ENCODE data around the gene DCTN4. TPM values are rescaled to one million over a fixed set of nuclear protein-coding genes. Genes with fewer than 3 reads are reported as not detected.

Gene DCTN4
- total and polyA plus RNA-seq, 2 of the 4 experiments (the other 2 are of a cell fraction), result 28.1 to 50.2 TPM

DNA sequence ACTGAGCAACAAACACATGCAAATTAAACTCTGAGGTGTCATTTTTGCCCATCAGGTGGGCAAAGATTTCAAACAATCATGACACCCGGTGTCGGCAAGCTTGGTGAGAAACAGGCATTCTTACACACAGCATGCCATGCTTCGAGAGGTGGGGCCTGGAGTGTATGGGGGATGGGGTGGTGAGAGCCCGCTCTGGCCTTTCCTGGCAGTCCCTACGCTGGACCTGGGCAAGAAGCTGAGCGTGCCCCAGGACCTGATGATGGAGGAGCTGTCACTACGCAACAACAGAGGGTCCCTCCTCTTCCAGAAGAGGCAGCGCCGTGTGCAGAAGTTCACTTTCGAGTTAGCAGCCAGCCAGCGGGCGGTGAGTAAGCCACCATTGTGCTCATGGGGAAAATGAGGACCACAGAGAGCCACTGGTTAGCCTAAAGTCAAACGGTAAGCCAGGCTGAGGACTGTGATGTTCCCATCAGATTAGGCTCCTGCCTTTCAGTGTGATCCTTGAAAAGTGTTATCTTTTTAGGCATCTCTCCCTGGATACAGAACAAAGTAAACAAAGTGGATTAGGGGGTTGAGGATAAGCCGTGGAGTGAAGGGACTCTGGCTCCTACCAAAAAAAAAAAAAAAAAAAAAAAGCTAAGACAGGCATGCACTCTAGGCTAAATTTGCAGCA is 88.4 kb downstream of the DCTN4 start:
- H3K27me3 ChIP-seq (ENCODE audit: control insufficient read depth, insufficient read depth, low read length), result peaks cover 12% of the 10 kb centered on the region
- DNase-seq (no peak), ATAC-seq (ENCODE audit: low read depth) (no peak)
- H2AK5ac ChIP-seq (ENCODE audit: low read depth, low read length), result no peak overlapping the region
- no peak overlapping the region for H3K18ac ChIP-seq (ENCODE audit: low read depth, low read length)
- no peak overlapping the region for H3K4ac ChIP-seq (ENCODE audit: low read depth, low read length)
- no peak overlapping the region for H2AK9ac ChIP-seq (replicated peaks; ENCODE audit: low read depth, low read length, poor library complexity)
- peaks cover 13% of the 10 kb centered on the region for H3K4me1 ChIP-seq (ENCODE audit: control insufficient read depth, insufficient read depth, low read length)
- H3K9me3 ChIP-seq (ENCODE audit: control insufficient read depth, insufficient read depth, low read length), result no peaks in the 10 kb centered on the region
- in situ Hi-C loops (cut with MboI; ENCODE audit: low sequenced_read_pairs), result no loop called here
- POLR2A ChIA-PET (ENCODE audit: unreplicated experiment), result interaction anchor here (0.5 kb wide), 1 partner anchor 113 kb away, joined by 3 read pairs; no protein-coding TSS in a partner anchor
- H2AFZ ChIP-seq (replicated peaks; ENCODE audit: low read length, poor library complexity), result no peak overlapping the region
- no peak overlapping the region for H2BK120ac ChIP-seq (ENCODE audit: low read depth, low read length)
- no peak overlapping the region for H2BK20ac ChIP-seq (ENCODE audit: low read depth, low read length)
- H3K14ac ChIP-seq (replicated peaks; ENCODE audit: low read depth, low read length), result no peak overlapping the region
- H3K27ac ChIP-seq (ENCODE audit: insufficient read depth, low read length), result no peak overlapping the region
- H2BK15ac ChIP-seq (ENCODE audit: low read depth, low read length), result no peak overlapping the region
- no peak overlapping the region for H2BK5ac ChIP-seq (ENCODE audit: low read depth, low read length, poor library complexity, severe bottlenecking)
- WGBS, 2 experiments (ENCODE audit: extremely low coverage in 2 of 2, insufficient read length in 1 of 2), result no CpG with 5 or more reads among the region's 14 CpGs
- H3K23ac ChIP-seq (ENCODE audit: low read depth, low read length), result no peak overlapping the region
- no TSS peak for BruUV-seq (replicated peaks)
- H3K56ac ChIP-seq (ENCODE audit: extremely low read depth, insufficient read depth, low read length), result no peak overlapping the region
- no peak for TF ChIP-seq RFX5 (IDR thresholded peaks at IDR 0.05; ENCODE audit: low read depth, low read length)
- TF ChIP-seq CHD1 (IDR thresholded peaks at IDR 0.05; ENCODE audit: low read depth, low read length), result no peak
- no peak for TF ChIP-seq ELK1 (IDR thresholded peaks at IDR 0.05; ENCODE audit: borderline replicate concordance, low read depth, low read length)
- TF ChIP-seq RAD21 (IDR thresholded peaks at IDR 0.05; ENCODE audit: low read length), result no peak
- no peak for TF ChIP-seq SMC3 (IDR thresholded peaks at IDR 0.05; ENCODE audit: low read depth, low read length)
- TF ChIP-seq, protein P1, sequence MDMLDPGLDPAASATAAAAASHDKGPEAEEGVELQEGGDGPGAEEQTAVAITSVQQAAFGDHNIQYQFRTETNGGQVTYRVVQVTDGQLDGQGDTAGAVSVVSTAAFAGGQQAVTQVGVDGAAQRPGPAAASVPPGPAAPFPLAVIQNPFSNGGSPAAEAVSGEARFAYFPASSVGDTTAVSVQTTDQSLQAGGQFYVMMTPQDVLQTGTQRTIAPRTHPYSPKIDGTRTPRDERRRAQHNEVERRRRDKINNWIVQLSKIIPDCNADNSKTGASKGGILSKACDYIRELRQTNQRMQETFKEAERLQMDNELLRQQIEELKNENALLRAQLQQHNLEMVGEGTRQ (IDR thresholded peaks at IDR 0.05; ENCODE audit: low read depth, low read length), result no peak
- TF ChIP-seq BHLHE40 (IDR thresholded peaks at IDR 0.05; ENCODE audit: low read depth, low read length), result no peak
- TF ChIP-seq NFE2L2 (IDR thresholded peaks at IDR 0.05; ENCODE audit: low read depth, low read length), result no peak
- intact Hi-C loops (cut with micrococcal nuclease), result no loop called here
- CTCF ChIA-PET, result no interaction called here
- no peak overlapping the region for H4K8ac ChIP-seq (ENCODE audit: low read depth in 2 of 2, low read length in 2 of 2)
- no peak overlapping the region for H3K4me3 ChIP-seq (ENCODE audit: insufficient read depth, low read depth, low read length)
- H4K5ac ChIP-seq (ENCODE audit: low read depth, low read length), result no peak overlapping the region
- no peaks in the 10 kb centered on the region for H3K79me1 ChIP-seq (ENCODE audit: low read depth in 1 of 2, low read length in 2 of 2)
- H4K91ac ChIP-seq (ENCODE audit: insufficient read depth, low read depth, low read length), result no peak overlapping the region
- no peaks in the 10 kb centered on the region for H3K36me3 ChIP-seq (ENCODE audit: control insufficient read depth, insufficient read depth, low read length)
- H3K4me2 ChIP-seq (ENCODE audit: low read depth, low read length), result no peak overlapping the region
- dilution Hi-C loops (cut with HindIII; ENCODE audit: low sequenced_read_pairs, unreplicated experiment), result no loop called here
- peaks cover 8% of the 10 kb centered on the region for H3K9me1 ChIP-seq (ENCODE audit: insufficient read depth, low read length)
- H3K9ac ChIP-seq (ENCODE audit: low read depth, low read length), result no peak overlapping the region
- no peaks in the 10 kb centered on the region for H4K20me1 ChIP-seq (ENCODE audit: insufficient read depth, low read length)

Measured in IMR-90 (cell line).